NCI-H187 (cell line): ENCODE results near the gene COL11A2.
A peak's percentile ranks its signal among the peaks of the same experiment; 100 is the strongest.

Experiments used
- DNase-seq, 2 experiments: peaks; one replicate each; lab custom pipeline; 2025; lab: John Stamatoyannopoulos, UW

The COL11A2 gene

GRCh38 chr6:33171880-33172687, 20.2 kb downstream of the COL11A2 start:
- no peak for DNase-seq

GRCh38 chr6:33171016-33171879, 21.0 kb downstream of the COL11A2 start:
- no peak for DNase-seq

- DNase-seq: no peak
These were observed 21.9 kb downstream of the COL11A2 start for GRCh38 chr6:33170176-33171015.

DNA sequence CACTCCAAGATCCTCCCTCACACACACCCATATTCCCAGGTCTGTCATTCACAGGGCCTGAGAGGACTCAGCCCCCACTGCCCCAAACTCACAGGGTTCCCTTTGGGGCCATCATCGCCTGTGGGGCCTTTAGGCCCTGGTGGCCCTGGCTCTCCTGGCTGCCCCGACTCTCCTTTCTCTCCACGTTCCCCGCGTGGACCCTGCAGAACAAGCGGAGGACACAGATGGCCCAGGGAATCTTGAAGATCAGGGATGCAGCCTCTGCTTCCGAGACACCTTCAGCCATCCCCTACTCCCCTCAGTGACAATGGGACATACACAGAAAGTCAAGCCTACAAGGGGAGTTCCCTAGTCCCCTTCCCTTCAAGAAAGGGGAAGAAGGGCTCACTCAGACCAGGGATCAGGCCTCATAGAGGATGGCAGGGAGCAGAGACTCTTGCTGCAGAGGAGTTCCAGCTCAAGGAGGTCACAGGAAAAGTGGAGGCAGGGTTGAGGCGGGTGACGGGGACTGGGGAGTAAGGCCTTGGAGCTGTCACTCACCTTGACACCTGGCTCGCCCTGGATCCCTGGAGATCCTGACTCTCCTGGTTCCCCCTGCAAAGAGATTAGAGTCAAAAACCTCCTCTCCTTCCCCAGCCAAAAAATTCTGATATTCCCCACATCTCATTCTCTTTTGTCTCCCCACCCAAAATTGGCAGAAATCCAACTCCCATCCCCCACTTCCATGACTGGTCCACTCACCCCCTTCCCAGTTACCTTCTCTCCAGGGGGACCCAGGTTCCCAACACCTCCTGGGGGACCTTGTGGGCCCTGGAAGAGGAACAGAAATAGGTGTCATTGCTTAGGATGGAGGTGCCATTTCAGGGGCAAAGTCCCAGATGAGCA, 22.7 kb downstream of the COL11A2 start:
- DNase-seq: no peak

- DNase-seq: no peak
These were observed 23.6 kb downstream of the COL11A2 start for GRCh38 chr6:33168639-33169038.

- no peak for DNase-seq
These were observed 24.0 kb downstream of the COL11A2 start for GRCh38 chr6:33168284-33168601.

GRCh38 chr6:33167374-33168283, 24.6 kb downstream of the COL11A2 start:
- DNase-seq: no peak

GRCh38 chr6:33166811-33167210, 25.5 kb downstream of the COL11A2 start:
- no peak for DNase-seq

GRCh38 chr6:33166363-33166762, 25.9 kb downstream of the COL11A2 start:
- DNase-seq: no peak

DNA sequence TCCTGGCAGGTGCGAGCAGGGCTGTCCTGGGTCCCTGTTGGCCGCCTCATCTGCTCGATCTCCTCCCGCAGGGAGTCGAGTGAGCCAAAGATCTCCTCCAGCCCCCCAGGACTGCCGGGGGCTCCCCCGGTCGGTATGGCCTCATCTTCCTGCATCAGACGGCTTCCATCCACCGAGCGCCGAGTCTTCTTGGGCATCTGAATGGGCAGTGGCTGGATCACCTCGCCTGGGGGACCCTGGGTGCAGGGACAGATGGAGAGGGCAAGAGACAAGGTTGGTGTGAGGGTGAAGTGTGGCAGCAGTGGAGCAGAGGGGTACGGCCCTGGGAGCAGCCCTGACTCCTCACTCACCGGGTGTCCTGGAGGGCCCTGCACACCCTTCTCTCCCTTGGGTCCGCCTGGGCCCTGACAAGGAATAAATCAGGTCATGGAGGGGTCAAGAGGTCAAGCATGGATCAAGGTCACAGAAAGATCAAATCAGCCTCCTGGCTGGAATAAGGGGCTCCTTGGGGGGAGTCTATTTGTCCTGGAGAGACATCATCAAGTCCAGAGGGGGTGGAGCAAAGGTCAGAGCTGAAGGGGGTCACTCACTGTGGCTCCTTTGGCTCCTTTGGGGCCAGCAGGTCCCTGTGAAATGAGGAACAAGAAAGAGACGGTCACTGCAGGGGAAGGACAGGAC, 26.5 kb downstream of the COL11A2 start:
- DNase-seq: no peak

GRCh38 chr6:33164665-33165373, 27.4 kb downstream of the COL11A2 start:
- no peak for DNase-seq

DNA sequence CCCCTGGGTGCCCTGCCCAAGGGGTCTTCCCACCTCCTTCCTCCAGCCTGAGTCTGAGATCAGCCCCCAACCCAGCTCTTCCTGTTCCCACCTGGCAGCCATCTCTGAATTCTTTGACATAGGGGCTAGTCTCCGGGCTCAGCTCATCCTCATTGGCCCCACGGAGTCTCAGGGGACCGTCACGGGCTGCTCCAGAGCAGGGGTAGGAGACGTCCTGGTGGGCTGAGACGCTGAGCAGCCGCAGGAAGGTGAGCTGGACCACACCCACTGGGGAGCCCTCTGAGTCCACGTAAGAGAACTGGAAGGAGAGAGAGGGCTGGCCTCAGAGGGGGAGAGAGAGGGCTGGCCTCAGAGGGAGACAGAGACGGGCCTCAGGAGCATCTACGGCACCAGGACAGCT, 28.1 kb downstream of the COL11A2 start:
- no peak for DNase-seq

DNA sequence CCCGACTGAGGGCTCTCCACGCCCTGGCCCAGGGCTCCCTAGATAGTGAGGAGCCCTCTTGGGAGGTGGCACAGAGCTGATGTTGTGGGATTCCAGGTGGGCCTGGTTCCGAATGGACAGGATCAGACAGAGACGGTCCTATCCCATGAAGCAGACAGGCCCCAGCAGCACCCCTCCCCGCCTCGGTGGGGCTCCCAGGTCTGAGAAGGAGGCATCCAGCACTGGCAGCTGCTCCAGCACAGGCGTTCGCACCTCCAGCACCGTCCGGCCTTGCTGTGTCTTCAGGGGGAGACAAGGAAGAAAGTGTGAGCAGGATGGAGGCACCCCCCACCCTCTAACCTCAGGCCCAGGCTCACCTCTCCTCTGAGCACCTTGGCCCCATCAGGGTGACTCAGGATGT, 28.7 kb downstream of the COL11A2 start:
- DNase-seq: no peak

DNA sequence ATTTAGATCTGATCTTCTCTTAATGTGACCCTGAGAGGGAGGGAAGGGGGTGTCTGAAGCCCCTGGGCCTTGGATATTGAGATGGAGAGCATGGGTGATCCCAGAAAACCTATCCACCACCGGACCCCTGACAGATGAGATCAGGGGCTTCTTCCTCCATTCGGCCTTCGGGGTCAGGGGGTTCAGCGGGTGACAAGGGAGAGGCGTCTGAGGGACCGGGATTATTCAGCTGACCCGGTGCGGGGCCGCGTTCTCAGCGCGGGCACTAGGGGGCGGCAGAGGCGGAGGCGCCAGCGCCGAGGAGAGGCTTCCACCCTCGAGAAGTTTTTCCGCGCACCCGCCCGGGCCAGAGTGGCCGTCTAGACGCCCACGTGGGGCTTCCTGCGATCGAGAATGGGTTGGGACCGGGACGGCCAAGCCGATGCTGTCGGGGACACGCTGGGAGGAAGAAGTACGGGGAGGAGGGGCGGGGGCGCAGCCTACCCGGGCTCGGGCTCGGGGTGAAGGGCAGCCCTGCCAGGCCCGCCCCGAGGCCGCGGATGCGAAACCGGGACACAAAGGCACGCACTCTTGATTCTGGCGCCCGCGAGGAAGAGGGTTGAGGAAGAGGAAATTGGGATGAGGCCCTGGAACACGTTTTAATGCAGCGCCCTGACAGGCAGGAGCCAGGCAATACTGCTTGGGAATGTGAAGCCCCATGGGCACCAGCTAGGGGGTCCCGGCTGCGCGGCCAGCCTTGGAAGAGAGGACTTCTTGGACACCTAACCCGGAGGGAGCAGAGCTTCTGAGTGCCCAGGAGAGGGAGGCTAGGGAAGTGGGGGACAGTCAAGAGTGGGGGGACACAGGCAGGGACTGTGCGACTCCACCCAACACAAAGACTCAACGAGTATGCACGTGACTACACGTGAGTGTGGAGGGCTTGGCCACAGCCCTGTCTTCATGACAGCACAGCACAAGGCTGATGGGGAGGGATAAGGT, 30.6 kb downstream of the COL11A2 start:
- DNase-seq: peak in 1 of 2 experiments; percentile 17

GRCh38 chr6:33160728-33161344, 31.4 kb downstream of the COL11A2 start:
- DNase-seq: no peak

GRCh38 chr6:33160096-33160495, 32.2 kb downstream of the COL11A2 start:
- DNase-seq: no peak

GRCh38 chr6:33156964-33157363, 35.3 kb downstream of the COL11A2 start:
- DNase-seq: no peak
